HG03457 (cell line): Measurements from ENCODE around the gene M1AP.
"Not testable (repeated sequence)": the region's sequence is repeated elsewhere in the genome, so short reads cannot be mapped to it uniquely, and the experiment has no call there.

Experiments used
- ATAC-seq: cut with Tn5 transposase; IDR thresholded peaks from one replicate; pipeline ENCODE4 v1.9.1; 2021; ENCODE audit warnings: moderate number of reproducible peaks; ENCODE audit not compliant: unreplicated experiment

Gene M1AP

GRCh38 chr2:74653985-74654882, 6.1 kb upstream of the M1AP start, which contains the start of gene SEMA4F:
TSS of gene SEMA4F (plus strand) at chr2:74654247. CDS start at chr2:74654377, 130 bp downstream.
- ATAC-seq, result peak; percentile 99

GRCh38 chr2:74653589-74653984, 5.5 kb upstream of the M1AP start:
- ATAC-seq, result peak; percentile 16

- no peak for ATAC-seq
Observed at GRCh38 chr2:74646834-74647482, 1.2 kb downstream of the M1AP start.

- ATAC-seq, result no peak
Observed at GRCh38 chr2:74646201-74646600, 1.9 kb downstream of the M1AP start.

GRCh38 chr2:74645344-74645743, 2.8 kb downstream of the M1AP start:
- ATAC-seq, result no peak

GRCh38 chr2:74639550-74639949, 8.6 kb downstream of the M1AP start:
- no peak for ATAC-seq

GRCh38 chr2:74632939-74633312, 15.2 kb downstream of the M1AP start:
- no peak for ATAC-seq

GRCh38 chr2:74632209-74632938, 15.8 kb downstream of the M1AP start:
- no peak for ATAC-seq

GRCh38 chr2:74630454-74630853, 17.7 kb downstream of the M1AP start:
- not testable (repeated sequence) for ATAC-seq

- ATAC-seq, result no peak
Observed at GRCh38 chr2:74628538-74629105, 19.5 kb downstream of the M1AP start.

- no peak for ATAC-seq
Observed at GRCh38 chr2:74625658-74626425, 22.3 kb downstream of the M1AP start.

GRCh38 chr2:74620671-74621070, 27.5 kb downstream of the M1AP start:
- ATAC-seq, result no peak

- no peak for ATAC-seq
Observed at GRCh38 chr2:74619651-74620297, 28.4 kb downstream of the M1AP start.

GRCh38 chr2:74618410-74619083, 29.6 kb downstream of the M1AP start:
- no peak for ATAC-seq

- no peak for ATAC-seq
Observed at GRCh38 chr2:74617122-74617521, 31.0 kb downstream of the M1AP start.

- ATAC-seq, result no peak
Observed at GRCh38 chr2:74606927-74607326, 41.2 kb downstream of the M1AP start.

- ATAC-seq, result no peak
Observed at GRCh38 chr2:74603282-74604000, 44.7 kb downstream of the M1AP start.

- ATAC-seq, result no peak
Observed at GRCh38 chr2:74602586-74603281, 45.4 kb downstream of the M1AP start.
